ENCODE measurements around the gene RDX.

- TF ChIP-seq CTCF (IDR thresholded peaks at IDR 0.05) (no peak), POLR2A (IDR thresholded peaks at IDR 0.05) (no peak)
Observed at GRCh38 chr11:110126936-110127335, 169.5 kb downstream of the RDX start.
